Stimulated activated CD8-positive, alpha-beta memory T cell treated with anti-CD3 and anti-CD28 coated beads, Interleukin-12 subunit alpha, Interleukin-12 subunit beta, amount 100 ng/mL, for 4 hours (primary cell): Measurements from ENCODE around the gene IL10RA.
"Not testable (repeated sequence)": the region's sequence is repeated elsewhere in the genome, so short reads cannot be mapped to it uniquely, and the experiment has no call there.

Source experiments
- DNase-seq: peaks from one replicate; pipeline ENCODE4 v3.0.0-alpha.2; 2020; ENCODE audit warnings: low read depth

The IL10RA gene

GRCh38 chr11:118007563-118008270 is 21.5 kb downstream of the IL10RA start:
- not testable (repeated sequence) for DNase-seq

- DNase-seq = no peak
Observed at GRCh38 chr11:118008271-118008911, 22.2 kb downstream of the IL10RA start.

GRCh38 chr11:118009864-118010737 is 23.9 kb downstream of the IL10RA start:
- no peak for DNase-seq

GRCh38 chr11:118010738-118011461 is 24.7 kb downstream of the IL10RA start:
- no peak for DNase-seq

GRCh38 chr11:118012083-118012669 is 26.0 kb downstream of the IL10RA start:
- DNase-seq = no peak

- no peak for DNase-seq
Observed at GRCh38 chr11:118014022-118014421, 27.8 kb downstream of the IL10RA start.

- no peak for DNase-seq
Observed at GRCh38 chr11:118015385-118015841, 29.2 kb downstream of the IL10RA start.

GRCh38 chr11:118016104-118016503 is 29.9 kb downstream of the IL10RA start:
- DNase-seq = no peak

- no peak for DNase-seq
Observed at GRCh38 chr11:118017111-118017510, 30.9 kb downstream of the IL10RA start.

- no peak for DNase-seq
Observed at GRCh38 chr11:118017631-118018315, 31.6 kb downstream of the IL10RA start.

GRCh38 chr11:118018401-118018800 is 32.2 kb downstream of the IL10RA start:
- DNase-seq = no peak

- DNase-seq = no peak
Observed at GRCh38 chr11:118021146-118021545, 35.0 kb downstream of the IL10RA start.

GRCh38 chr11:118027694-118028093 is 41.5 kb downstream of the IL10RA start:
- DNase-seq = no peak

- DNase-seq = no peak
Observed at GRCh38 chr11:118028626-118029025, 42.4 kb downstream of the IL10RA start.

GRCh38 chr11:118033443-118033842 is 47.2 kb downstream of the IL10RA start:
- no peak for DNase-seq

GRCh38 chr11:118042141-118042540 is 55.9 kb downstream of the IL10RA start:
- DNase-seq = no peak

GRCh38 chr11:118042796-118043195 is 56.6 kb downstream of the IL10RA start:
- no peak for DNase-seq

GRCh38 chr11:118045191-118045590 is 59.0 kb downstream of the IL10RA start:
- DNase-seq = no peak

- no peak for DNase-seq
Observed at GRCh38 chr11:118046051-118046963, 60.1 kb downstream of the IL10RA start.
